Erythroblast (primary cell): Measurements from ENCODE around the gene VSX1.

Experiments used
- GATA1 ChIP-seq: IDR thresholded peaks from 2 replicates; pipeline ENCODE4 v1.6.1; 2011; ENCODE audit warnings: low read depth, mild to moderate bottlenecking, control low read depth, low read length, moderate library complexity
- POLR2A ChIP-seq: IDR thresholded peaks from 2 replicates; pipeline ENCODE4 v1.6.1; 2011; ENCODE audit warnings: mild to moderate bottlenecking, low read length

- no peak for TF ChIP-seq POLR2A
- TF ChIP-seq GATA1: no peak
Measured at GRCh38 chr20:25036331-25036936, 45.5 kb downstream of the VSX1 start.
